Keratinocyte (primary cell): Measurements from ENCODE around the gene TFF3.

Experiments used
- CTCF ChIP-seq, 3 experiments: IDR thresholded peaks in 1 of 3; conservative IDR thresholded peaks in 1 of 3; optimal IDR thresholded peaks in 1 of 3; 2 replicates in 2 of 3; 3 replicates in 1 of 3; pipeline versions ENCODE3 to v1.5.1; 2011; ENCODE audit warnings: low read length in 3 of 3, mild to moderate bottlenecking in 3 of 3, moderate library complexity in 2 of 3, control low read depth in 1 of 3, inconsistent platforms in 1 of 3; ENCODE audit not compliant: insufficient read depth in 2 of 3; ENCODE audit errors: extremely low read depth in 1 of 3
- EZH2 ChIP-seq: IDR thresholded peaks from one replicate; pipeline ENCODE4 v1.6.1; 2012; ENCODE audit warnings: inconsistent platforms, mild to moderate bottlenecking, low read length, moderate library complexity

GRCh38 chr21:42362700-42363099 is 47.5 kb upstream of the TFF3 start:
- no peak for TF ChIP-seq CTCF (optimal IDR thresholded peaks at IDR 0.05 in 1 of 3, IDR thresholded peaks at IDR 0.05 in 1 of 3, conservative IDR thresholded peaks at IDR 0.05 in 1 of 3; ENCODE audit: extremely low read depth in 1 of 3, insufficient read depth in 2 of 3, low read length in 3 of 3)
- TF ChIP-seq EZH2 = no peak
